Endothelial cell of hepatic sinusoid (primary cell): ENCODE results near the gene NKG7.
"Not testable (repeated sequence)": the region's sequence is repeated elsewhere in the genome, so short reads cannot be mapped to it uniquely, and the experiment has no call there.

ENCODE experiments used
- in situ Hi-C: cut with HindIII; loops from 2 replicates; pipeline ENCODE4 v1.10.0; 2017; ENCODE audit warnings: low sequenced_read_pairs

The NKG7 gene

GRCh38 chr19:51372649-51373504 lies at the start of gene NKG7:
NKG7 (minus strand) TSS chr19:51372654; CDS start chr19:51372535, 119 bp downstream.
- in situ Hi-C loops: no loop called here

- in situ Hi-C loops: no loop called here
Measured at GRCh38 chr19:51422053-51422448, 49.6 kb upstream of the NKG7 start.

- in situ Hi-C loops: no loop called here
Measured at GRCh38 chr19:51421229-51422052, 49.0 kb upstream of the NKG7 start.

GRCh38 chr19:51420511-51420910 lies 48.1 kb upstream of the NKG7 start:
- in situ Hi-C loops: not testable (repeated sequence)

GRCh38 chr19:51418707-51419106 lies 46.3 kb upstream of the NKG7 start:
- in situ Hi-C loops: loop anchor here (10.0 kb wide), 1 partner anchor 64 kb away; no protein-coding TSS in a partner anchor

GRCh38 chr19:51417810-51418157 lies 45.3 kb upstream of the NKG7 start:
- in situ Hi-C loops: loop anchor here (10.0 kb wide), 1 partner anchor 63 kb away; no protein-coding TSS in a partner anchor

GRCh38 chr19:51417107-51417809 lies 44.8 kb upstream of the NKG7 start, which contains the start of gene SIGLEC10:
SIGLEC10 (minus strand) TSS chr19:51417642; CDS start chr19:51417581, 61 bp downstream.
- in situ Hi-C loops: loop anchor here (10.0 kb wide), 1 partner anchor 62 kb away; no protein-coding TSS in a partner anchor

GRCh38 chr19:51416422-51416821 lies 44.0 kb upstream of the NKG7 start:
- in situ Hi-C loops: loop anchor here (10.0 kb wide), 1 partner anchor 62 kb away; no protein-coding TSS in a partner anchor

- in situ Hi-C loops: loop anchor here (10.0 kb wide), 1 partner anchor 60 kb away; no protein-coding TSS in a partner anchor
Measured at GRCh38 chr19:51415187-51415586, 42.7 kb upstream of the NKG7 start.

- in situ Hi-C loops: loop anchor here (10.0 kb wide), 1 partner anchor 56 kb away; no protein-coding TSS in a partner anchor
Measured at GRCh38 chr19:51410950-51411748, 38.7 kb upstream of the NKG7 start.

GRCh38 chr19:51407511-51408131 lies 35.2 kb upstream of the NKG7 start:
- in situ Hi-C loops: loop anchor here (5.0 kb wide), 1 partner anchor 75 kb away; no protein-coding TSS in a partner anchor

GRCh38 chr19:51402117-51402516 lies 29.7 kb upstream of the NKG7 start:
- in situ Hi-C loops: no loop called here

GRCh38 chr19:51399936-51400335 lies 27.5 kb upstream of the NKG7 start:
- in situ Hi-C loops: not testable (repeated sequence)

GRCh38 chr19:51399231-51399630 lies 26.8 kb upstream of the NKG7 start:
- in situ Hi-C loops: no loop called here

- in situ Hi-C loops: no loop called here
Measured at GRCh38 chr19:51398096-51398704, 25.7 kb upstream of the NKG7 start.

- in situ Hi-C loops: not testable (repeated sequence)
Measured at GRCh38 chr19:51397453-51397852, 25.0 kb upstream of the NKG7 start.

- in situ Hi-C loops: no loop called here
Measured at GRCh38 chr19:51396175-51396574, 23.7 kb upstream of the NKG7 start.

- in situ Hi-C loops: no loop called here
Measured at GRCh38 chr19:51394050-51394836, 21.8 kb upstream of the NKG7 start.
